ENCODE measurements around the gene WRAP73.

- TF ChIP-seq CTCF (IDR thresholded peaks at IDR 0.05; ENCODE audit: insufficient read depth, low read length, poor library complexity, severe bottlenecking) (no peak), EZH2phosphoT487 (conservative IDR thresholded peaks at IDR 0.05; ENCODE audit: low read length) (no peak)
Measured at GRCh38 chr1:3594706-3595377, 55.1 kb downstream of the WRAP73 start.
